HL-60 (cell line): Measurements from ENCODE around the gene CACNA2D3.

Experiments used
- POLR2AphosphoS5 ChIP-seq: IDR thresholded peaks from 2 replicates; pipeline ENCODE4 v1.6.1; 2012; ENCODE audit warnings: low read depth
- TF ChIP-seq, protein P1 (sequence below): IDR thresholded peaks from one replicate; pipeline ENCODE4 v1.5.1; 2011; ENCODE audit warnings: low read length, control low read depth, inconsistent platforms; ENCODE audit not compliant: insufficient read depth

DNA sequence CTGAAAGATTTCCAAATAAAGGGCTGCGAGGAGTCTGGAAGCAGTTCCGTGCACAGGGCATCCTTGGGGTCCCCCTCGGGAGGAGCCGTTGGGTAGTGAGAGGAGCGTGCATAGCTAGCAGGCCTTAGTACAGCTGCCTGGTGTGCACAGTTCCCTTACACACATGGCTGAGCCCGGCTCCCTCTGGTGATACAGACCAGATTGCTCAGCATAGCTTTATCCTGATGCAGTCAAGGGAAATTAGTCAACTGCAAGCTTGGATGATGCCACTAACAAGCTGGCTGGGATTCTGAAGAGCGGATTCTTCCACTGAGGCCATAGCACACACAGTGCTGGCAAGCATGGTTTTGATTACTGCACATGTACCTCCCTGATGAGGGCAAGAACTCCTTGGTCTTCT is 456.1 kb downstream of the CACNA2D3 start:
- TF ChIP-seq, protein P1, sequence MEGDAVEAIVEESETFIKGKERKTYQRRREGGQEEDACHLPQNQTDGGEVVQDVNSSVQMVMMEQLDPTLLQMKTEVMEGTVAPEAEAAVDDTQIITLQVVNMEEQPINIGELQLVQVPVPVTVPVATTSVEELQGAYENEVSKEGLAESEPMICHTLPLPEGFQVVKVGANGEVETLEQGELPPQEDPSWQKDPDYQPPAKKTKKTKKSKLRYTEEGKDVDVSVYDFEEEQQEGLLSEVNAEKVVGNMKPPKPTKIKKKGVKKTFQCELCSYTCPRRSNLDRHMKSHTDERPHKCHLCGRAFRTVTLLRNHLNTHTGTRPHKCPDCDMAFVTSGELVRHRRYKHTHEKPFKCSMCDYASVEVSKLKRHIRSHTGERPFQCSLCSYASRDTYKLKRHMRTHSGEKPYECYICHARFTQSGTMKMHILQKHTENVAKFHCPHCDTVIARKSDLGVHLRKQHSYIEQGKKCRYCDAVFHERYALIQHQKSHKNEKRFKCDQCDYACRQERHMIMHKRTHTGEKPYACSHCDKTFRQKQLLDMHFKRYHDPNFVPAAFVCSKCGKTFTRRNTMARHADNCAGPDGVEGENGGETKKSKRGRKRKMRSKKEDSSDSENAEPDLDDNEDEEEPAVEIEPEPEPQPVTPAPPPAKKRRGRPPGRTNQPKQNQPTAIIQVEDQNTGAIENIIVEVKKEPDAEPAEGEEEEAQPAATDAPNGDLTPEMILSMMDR: no peak
- no peak for TF ChIP-seq POLR2AphosphoS5
